NCI-H510A (cell line): Measurements from ENCODE around the gene HABP2.

Experiments used
- DNase-seq: peaks from one replicate; lab custom pipeline; 2025; lab: John Stamatoyannopoulos, UW

HABP2 gene

DNA sequence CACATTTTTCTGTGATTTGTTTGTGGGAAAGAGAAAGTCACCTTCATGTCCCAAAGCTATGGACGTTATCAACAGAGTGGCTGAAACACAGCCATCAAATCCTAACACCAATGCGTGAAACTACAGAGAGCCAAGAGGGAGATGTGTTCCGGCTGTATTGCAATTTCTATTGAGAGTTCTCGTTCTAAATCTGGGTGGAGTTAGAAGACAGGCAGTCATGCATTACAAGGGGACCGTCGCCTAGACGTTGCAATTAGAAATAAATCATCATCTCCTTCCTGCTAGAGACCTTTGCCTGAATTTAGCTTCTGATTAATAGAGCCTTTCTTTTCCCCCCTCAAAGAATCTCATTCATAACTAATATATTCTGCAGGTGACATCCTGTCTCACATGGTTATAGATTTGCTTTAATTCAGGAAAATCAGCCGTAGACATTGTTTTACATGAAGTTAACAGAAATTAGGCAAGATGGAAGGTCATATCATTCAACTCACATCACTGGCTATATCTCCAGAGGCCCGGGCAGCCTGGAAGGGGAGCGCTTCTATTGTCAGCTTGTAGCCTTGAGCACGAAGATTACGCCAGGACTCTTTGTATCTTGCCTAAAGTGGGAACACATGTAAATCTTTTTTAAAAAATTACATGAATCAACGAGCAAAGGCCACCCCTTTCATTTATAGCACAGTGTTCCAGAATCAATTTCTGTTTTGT, 52.6 kb downstream of the HABP2 start:
- no peak for DNase-seq

GRCh38 chr10:113609704-113610108, 56.9 kb downstream of the HABP2 start:
- DNase-seq: no peak

GRCh38 chr10:113610631-113611601, 58.1 kb downstream of the HABP2 start:
- DNase-seq: no peak

- DNase-seq: no peak
These were observed 59.3 kb downstream of the HABP2 start for GRCh38 chr10:113612154-113612553.

- no peak for DNase-seq
These were observed 60.6 kb downstream of the HABP2 start for GRCh38 chr10:113613427-113613826.

GRCh38 chr10:113613977-113614690, 61.3 kb downstream of the HABP2 start:
- DNase-seq: no peak

GRCh38 chr10:113616244-113617074, 63.6 kb downstream of the HABP2 start:
- DNase-seq: no peak

DNA sequence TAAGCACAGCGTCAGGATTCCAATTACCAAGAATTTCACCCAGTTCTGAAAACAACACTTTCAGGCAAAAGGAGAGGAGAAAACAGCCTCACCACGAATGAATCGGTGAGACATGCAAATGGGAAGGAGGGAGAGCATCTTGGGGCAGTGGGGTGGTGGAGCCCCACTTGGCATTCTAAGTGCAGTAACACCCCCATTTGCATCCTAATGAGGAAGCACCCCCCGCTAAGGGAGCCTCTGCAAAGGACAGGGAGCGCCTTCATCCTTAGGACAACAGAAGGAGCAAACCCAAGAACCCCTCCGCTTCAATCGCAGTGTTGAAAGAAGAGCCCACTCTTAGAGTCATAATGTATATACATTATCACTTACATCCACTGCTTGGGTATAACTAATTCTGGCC, 64.2 kb downstream of the HABP2 start:
- no peak for DNase-seq

- DNase-seq: no peak
These were observed 65.5 kb downstream of the HABP2 start for GRCh38 chr10:113618338-113618737.

DNA sequence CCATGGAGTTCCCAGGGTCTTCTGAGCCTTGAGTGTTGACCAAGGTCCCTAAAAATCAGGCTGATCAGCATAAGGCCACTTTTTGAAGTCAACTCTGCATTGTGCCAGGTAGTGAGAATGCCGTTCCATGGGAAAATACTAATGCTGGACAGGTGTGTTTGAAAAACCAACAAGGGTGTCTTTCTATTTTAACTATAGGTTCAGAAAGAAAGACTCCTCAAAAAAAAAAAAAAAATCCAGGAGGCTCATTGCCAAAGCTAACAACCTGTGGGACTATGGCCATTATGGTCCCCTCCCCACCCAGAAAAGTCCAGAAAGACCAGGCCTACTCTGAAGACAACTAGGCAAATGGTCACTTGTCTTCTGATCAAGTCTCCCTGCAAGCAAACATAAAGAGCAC, 66.5 kb downstream of the HABP2 start:
- no peak for DNase-seq

DNA sequence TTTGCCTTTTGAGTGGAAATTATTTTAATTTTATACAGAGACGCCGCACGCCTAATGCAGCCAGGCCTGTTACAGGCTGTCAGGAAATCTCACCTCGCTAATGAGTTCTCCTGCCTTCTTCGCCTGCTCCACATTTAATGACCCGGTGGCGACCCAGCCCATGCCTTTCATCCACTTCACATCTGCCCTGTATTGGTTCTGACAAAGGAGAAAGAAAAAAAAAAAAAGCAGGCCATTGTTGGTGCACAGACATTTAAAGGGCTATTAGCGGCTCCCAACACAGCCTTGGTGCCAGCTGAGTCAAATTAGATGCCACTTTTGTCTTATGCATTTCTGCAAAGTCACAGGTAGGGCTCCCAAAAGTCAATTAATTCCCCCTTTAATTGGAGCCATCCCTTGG, 67.7 kb downstream of the HABP2 start:
- no peak for DNase-seq

GRCh38 chr10:113620936-113621335, 68.1 kb downstream of the HABP2 start:
- no peak for DNase-seq

DNA sequence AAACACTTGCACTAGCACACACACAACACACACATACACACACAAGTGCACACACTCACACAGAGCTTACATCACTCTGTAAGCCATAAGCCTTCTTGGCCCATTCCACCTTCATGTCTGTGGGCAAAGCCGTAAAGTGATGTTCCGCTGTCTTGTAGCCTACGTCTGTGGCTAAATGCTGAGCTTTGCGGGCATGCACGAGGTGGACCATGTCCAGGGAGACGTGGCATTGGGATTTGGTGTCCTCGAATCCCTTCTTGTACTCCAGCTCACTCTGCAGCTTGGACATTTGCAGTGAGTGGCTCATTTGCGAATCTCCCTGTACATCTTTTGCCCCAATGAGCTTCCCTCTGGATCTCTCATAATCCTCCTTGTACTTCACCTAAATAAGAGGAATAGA, 68.9 kb downstream of the HABP2 start:
- no peak for DNase-seq

DNA sequence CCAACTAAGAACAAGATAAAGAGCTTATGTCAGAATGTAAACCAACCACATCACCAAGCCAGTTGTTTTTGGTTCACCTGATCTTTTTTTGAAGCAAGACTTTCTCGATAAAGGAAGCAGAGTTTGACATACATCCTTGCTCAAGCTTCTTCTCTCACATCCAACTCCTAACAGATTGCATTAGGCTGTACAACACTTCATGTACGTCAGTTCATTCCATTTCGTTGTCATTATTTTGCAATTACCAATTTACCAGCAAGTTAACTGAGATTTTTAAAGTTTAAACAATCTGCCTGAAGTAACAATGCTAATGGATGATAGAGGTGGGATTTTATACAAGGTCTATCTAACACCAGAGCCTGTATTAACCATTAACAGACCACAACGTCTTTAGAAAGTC, 70.0 kb downstream of the HABP2 start:
- DNase-seq: no peak

- DNase-seq: no peak
These were observed 72.8 kb downstream of the HABP2 start for GRCh38 chr10:113625461-113626186.

DNA sequence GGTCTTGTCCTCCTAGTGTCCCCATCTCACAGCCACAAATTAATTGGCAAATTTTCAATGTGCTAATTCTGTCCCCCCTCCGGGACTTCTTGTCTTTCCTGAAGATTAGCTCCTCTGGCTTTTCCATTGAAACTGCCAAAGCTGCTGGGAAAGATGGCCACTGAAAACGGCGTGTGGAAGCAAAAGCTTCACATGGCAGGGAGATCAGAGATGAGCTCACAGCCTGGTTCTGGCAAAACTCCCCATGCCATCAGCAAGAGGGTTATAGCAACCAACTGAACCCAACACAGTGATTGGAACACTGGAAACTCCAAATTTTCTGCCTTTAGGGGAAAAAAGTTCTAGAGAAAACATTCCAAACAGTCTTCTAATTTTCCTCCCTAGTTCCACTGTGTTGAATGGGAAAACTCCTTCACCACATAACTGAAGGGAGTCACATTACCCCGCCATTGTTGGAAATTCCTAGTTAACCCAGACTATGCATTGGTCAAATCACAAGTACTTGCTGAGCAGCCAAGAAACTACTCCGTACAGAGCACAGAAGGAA, 74.0 kb downstream of the HABP2 start:
- DNase-seq: no peak

DNA sequence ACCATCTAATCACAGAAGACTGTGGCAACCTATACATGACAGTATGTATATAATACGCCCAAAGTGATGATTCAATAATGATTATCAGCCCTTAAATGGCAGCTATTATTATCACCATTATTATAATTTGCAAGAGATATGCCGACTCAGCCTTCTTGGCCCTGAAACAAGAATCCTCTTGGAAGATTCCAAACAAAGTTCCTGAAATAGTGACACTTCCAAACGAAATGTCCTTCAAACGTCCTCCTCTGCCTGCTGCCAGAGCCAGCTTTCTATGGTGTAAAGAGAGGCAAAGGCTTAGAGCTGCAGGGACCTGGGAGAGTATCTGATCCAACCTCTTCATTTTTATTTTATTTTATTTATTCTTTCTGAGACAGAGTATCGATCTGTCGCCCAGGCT, 75.0 kb downstream of the HABP2 start:
- DNase-seq: no peak

DNA sequence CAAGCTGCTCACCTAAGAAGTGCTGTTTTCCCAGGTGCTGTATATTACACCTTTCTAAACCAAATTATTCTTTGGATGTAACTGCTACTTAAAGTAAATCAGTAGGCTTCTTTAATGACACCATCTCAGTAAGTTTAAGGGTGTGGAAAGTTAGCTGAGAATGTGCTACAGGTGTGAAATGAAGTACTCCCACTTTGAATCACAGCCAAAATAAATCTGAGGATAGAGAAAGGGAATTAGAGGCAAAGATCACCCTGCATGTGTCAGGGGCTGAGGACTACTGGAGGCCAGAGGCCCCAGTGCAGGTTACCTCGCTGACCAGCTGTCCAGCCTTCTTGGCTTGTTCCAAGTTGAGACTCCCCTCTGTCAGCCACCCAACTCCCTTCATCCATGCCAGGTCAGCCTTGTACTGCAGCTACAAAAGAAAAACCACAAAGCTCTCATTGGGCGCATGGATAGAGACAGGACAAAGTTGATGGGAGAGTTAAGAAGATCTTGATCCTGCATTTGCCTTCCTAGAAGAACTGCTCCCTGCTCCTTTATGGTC, 75.8 kb downstream of the HABP2 start:
- DNase-seq: no peak

- no peak for DNase-seq
These were observed 78.2 kb downstream of the HABP2 start for GRCh38 chr10:113630929-113631533.
